Stimulated activated CD4-positive, alpha-beta T cell treated with anti-CD3 and anti-CD28 coated beads, Interleukin-2, amount 100 ng/mL, for 48 hours (primary cell): ENCODE data around the gene SV2A.
"Not testable (repeated sequence)": the region's sequence is repeated elsewhere in the genome, so short reads cannot be mapped to it uniquely, and the experiment has no call there.

ENCODE experiments used
- DNase-seq, 2 donors: peaks; one replicate each; pipeline ENCODE4 v3.0.0-alpha.2; 2020

SV2A gene

DNA sequence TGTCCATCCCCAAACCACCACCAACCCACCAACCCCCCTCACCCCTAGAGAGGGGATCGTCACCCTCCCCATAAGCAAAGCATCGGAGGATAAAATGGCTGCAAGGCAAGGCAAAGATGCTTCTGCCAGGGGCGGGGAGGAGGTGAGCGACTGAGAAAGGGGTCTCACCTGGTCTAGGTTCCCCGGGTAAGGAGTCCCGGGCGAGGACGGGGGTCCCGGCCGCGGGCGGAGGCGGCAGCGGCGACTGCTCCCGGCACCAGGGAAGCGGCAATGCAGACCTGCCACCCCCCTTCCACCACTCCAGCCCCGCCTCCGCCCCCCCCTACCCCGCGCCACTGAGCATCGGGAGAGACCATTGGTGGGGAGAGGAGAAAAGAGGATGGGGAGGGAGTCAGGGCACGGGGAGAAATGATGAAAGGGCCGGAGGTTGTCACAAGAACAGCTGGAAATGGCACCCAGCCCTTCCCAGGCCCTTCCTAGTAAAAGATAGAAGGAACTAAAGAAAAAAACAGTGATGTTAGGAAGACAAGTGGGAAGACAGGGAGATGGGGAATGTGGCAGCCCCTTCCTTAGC lies at the start of gene SV2A:
TSS of gene SV2A (minus strand) at position 274 of the 574 bp plus-strand sequence. CDS start 4,004 bp downstream, outside the sequence.
- DNase-seq: peak in 1 of 2 donors; percentile 39

- no peak for DNase-seq
These were observed 49.4 kb upstream of the SV2A start for GRCh38 chr1:149967041-149967440.

DNA sequence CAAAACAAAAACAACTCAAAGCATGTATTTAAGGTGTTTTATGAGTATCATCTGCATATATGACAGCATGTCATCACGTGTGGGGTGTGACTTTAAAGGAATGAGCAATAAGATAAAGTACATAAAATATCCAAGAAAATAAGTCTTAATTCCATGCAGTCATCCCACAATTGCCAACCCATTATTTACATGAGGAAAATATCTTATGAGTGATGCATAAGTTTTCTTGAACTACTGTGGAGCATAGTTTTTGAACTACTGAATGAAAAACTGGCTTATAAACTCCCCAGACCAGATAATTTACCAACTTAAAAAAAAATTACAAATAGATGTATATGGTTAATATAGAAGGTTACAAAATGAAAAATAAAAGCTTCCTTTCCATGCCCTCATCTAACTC lies 48.8 kb upstream of the SV2A start:
- no peak for DNase-seq

DNA sequence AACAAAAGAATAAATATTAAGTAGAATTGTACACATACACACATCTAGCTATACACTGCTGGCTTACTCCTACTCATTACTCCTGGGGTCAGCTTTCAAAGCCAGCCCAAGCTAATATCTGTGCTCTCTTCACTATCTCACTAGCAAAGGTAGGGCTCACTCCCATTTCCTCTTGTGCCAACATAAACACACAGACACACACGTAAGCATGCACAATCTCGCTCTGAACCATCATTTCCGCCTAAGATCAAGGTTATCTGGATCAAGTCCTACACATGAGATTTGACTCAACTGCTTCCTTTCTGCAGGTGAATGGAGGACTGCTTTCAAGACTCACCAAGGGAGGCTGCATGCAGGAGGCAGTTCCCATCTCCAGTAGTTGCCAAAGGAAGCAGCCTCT lies 47.8 kb upstream of the SV2A start:
- no peak for DNase-seq

DNA sequence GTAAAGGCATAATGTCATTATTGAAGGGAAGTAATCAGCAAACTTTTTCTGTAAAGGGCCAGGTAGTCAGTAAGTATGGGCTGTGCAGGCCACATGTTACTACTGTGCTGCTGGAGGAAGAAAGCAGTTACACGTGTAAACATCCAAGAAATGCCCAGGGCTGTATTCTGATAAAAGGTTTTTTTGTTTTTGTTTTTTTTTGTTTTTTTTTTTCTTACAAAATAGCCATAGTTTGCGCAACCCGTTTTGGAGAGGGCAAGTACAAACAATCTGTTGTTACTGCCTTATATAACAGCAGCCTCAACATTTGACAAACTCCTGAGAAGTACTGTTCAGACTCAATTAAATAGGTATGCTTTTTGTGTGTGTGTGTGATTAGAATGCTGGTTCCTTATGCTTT lies 45.7 kb upstream of the SV2A start:
- DNase-seq: no peak

DNA sequence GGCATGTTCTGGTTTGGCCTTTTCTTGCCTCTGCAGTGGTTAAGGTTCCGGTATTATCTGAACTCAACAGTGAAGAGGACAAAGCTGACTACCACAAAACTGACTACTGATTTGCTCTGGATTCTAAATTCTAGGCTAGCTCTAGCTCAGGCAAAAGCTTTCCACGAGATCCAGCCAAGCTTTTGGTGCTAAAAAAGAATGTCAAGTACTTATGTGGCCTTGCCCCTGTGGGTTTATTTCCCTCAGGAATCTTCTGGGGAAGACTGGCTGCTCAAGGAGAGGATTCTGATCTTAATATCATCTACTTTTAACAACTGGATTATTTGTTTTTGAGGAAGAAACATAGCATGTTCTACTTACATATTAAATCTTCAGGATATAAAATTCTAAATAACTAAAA lies 45.1 kb upstream of the SV2A start:
- no peak for DNase-seq

DNA sequence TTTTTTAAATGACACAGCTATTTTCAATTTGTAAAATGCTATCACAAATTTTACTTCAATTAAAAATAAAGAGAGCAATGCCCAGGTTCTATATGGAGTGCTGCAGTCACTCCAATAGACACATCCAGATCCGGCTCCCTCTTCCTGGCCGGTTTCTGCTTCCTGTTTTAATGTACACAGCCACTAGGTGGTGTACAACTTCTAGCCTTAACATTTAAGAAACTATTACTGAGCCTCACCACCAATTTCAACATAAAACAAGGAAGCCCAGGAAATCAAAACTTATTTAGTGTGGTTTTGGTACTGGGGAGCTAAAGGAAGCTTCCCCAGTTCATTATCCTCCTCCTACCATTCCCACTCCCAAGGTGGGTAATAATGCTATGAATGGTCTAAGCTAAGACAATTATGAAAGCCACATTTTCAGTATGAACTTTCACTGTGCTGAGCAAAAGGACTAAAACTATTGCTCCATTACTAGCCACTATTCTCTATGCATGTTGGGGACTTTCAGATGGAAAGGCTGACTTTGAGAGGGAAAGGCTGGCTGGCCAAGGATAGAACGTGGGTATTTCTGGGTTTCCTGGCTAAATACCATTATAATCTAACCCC lies 44.5 kb upstream of the SV2A start:
- peak; percentile 23 to 40 for DNase-seq

- not testable (repeated sequence) for DNase-seq
These were observed 39.9 kb upstream of the SV2A start for GRCh38 chr1:149957548-149957947.

- no peak for DNase-seq
These were observed 32.3 kb upstream of the SV2A start for GRCh38 chr1:149949911-149950310.

GRCh38 chr1:149945206-149945605 lies 27.6 kb upstream of the SV2A start:
- no peak for DNase-seq

DNA sequence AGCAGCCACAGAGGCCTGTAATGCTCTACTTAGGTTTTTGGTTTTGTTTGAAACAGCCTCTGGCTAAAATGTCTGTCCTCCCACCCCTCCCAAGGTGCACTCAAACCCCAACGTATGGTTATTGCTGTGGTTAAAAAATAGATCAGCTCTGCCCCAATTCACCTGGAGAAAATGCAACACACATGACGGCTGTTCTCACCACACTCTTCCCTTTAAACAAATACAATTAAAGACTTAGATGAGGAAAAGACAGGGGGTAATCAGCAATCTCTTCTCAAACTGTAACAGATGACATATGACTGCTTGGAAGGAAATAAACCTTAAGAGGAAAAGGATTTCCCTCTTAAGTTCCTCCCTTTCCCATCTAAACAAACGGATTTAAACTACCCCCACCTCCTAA lies 25.2 kb upstream of the SV2A start:
- DNase-seq: no peak

GRCh38 chr1:149942207-149942606 lies 24.6 kb upstream of the SV2A start:
- no peak for DNase-seq

GRCh38 chr1:149940427-149940826 lies 22.8 kb upstream of the SV2A start:
- DNase-seq: no peak

DNA sequence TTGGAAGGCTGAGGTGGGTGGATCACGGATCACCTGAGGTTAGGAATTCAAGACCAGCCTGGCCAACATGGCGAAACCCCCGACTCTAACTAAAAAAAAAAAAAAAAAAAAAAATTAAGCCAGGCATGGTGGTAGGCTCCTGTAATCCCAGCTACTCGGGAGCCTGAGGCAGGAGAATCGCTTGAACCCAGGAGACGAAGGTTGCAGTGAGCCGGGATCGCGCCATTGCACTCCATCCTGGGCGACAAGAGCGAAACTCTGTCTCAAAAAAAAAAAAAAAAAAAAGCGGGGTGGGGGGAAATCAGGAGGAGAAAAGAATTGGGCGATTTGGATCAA lies 21.0 kb upstream of the SV2A start:
- not testable (repeated sequence) for DNase-seq

DNA sequence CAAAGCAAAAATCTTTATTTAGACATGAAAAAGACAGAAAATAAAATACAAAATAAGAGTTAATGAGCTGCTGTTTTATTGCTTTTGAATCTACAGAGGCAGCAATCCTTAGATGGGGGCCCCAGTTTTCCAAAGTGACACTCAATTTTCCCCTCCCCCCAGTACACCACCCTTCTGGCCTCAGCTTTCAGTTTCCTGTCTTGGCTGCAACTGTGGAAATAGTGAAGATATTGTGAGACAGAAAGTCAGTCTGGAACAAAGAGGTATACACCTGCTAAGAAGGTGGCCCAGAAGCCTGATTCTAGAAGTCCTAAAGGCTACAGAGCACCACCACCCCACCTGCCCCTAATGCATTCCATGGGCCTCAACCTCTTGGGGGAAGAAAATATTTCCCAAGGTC lies 20.1 kb upstream of the SV2A start:
- DNase-seq: no peak

DNA sequence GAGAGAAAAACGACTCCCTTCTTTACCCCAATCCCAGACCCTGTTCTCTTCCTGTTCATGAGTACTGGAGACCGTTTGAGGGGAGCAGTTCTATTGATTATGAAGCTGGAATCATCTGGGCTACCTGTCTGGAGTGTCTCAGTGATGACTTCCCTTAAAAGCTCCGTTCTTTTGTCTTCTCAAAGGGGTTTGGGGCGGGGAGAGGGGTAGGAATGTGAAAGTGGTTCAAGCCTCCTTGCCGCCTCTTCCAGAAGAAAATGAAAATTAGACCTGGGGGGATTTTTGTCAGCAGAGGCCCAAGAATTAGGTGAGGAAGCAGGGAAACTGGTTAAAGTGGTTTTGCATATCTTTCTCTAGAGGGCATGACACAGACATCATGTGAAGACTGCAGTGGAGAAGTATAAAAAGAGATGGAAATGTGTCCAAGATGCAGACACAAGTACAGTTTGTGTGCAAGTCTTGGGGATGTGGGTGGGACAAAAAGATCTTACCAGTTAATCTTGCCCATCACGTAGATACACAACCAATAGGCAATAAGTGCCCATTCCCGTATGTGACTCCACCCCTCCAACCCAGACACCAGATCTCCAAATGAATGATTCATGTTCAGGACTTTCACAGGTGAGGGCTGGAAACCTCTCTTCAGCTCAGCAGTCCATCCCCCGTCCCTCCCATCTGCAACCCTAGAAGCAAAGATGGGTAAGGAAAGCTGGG lies 19.5 kb upstream of the SV2A start:
- no peak for DNase-seq

DNA sequence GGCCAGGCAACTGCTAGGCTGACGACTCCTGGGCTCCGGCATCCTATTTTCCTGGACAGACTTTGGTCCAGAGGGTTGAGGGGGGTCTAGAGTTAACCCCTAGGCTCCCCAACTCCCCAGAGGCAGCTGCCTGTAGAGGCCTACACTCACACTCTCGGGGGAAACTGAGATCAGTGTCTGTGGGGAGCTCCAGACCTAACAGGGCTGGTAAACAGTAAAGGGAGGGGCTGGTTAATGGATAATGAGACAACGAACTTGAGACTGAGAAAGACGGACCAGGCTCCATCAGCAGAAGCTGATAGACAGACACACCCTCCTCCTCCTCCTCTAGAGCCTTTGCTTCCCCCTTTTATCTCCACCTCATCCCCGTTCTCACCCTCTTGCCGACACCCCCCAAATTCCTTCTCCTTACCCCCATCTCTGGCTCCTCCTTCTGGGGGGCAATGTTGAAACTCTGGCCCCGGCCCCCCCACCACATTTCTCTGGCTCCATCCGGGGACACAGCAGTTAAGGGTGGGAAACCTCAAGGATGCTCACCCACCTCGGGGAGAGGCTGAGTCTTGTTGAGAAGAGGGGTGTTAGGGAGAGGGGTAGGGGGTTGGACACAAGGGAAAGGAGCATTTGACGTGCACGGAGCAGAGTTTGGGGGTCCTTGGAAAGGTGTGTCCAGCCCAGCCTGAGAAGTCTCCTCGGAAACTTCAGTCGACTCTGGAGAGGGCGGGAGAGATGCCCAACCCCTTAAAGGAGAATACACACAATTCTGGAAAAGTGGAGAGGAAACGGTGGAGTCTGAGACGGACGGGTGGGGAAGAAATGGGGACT lies 18.7 kb upstream of the SV2A start, which contains the start of gene MTMR11:
TSS of gene MTMR11 (minus strand) at position 710 of the 822 bp plus-strand sequence. CDS start at position 478, 232 bp downstream.
- no peak for DNase-seq

- DNase-seq: no peak
These were observed 16.7 kb upstream of the SV2A start for GRCh38 chr1:149934356-149934755.

DNA sequence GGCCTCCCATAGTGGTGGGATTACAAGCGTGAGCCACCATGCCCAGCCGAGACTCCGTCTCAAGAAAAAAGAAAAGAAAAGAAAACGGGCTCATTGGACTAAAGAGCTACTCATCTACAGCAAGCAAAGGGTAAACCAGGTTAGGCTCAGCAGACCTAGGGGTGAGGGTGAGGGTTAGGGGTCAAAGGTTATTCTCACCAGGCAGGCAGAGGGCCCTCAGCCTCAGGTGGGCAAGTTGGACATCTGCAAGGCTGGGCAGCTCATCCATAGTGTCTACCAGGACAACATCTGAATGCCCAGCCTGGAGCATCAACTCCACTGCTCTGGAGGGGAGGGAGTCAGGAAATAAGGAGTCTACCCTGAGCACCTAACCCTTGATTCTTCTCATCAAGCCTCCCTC lies 15.6 kb upstream of the SV2A start:
- DNase-seq: no peak

GRCh38 chr1:149932474-149932873 lies 14.8 kb upstream of the SV2A start:
- DNase-seq: no peak

- no peak for DNase-seq
These were observed 13.7 kb upstream of the SV2A start for GRCh38 chr1:149931212-149931790.

- DNase-seq: no peak
These were observed 12.2 kb upstream of the SV2A start for GRCh38 chr1:149929856-149930255.

- DNase-seq: no peak
These were observed 10.7 kb upstream of the SV2A start for GRCh38 chr1:149928401-149928724.
